ENCODE results near the gene TMEM168.
"Not testable (repeated sequence)": the region's sequence is repeated elsewhere in the genome, so short reads cannot be mapped to it uniquely, and the experiment has no call there.

TMEM168 gene

GRCh38 chr7:112789817-112790585 lies at the start of gene TMEM168:
TSS of gene TMEM168 (minus strand) at chr7:112790393. CDS start at chr7:112784825, 5,568 bp downstream.
- in situ Hi-C loops (cut with MboI; ENCODE audit: low sequenced_read_pairs) = no loop called here

GRCh38 chr7:112835928-112836327 lies 45.7 kb upstream of the TMEM168 start:
- in situ Hi-C loops (cut with MboI; ENCODE audit: low sequenced_read_pairs) = not testable (repeated sequence)

- in situ Hi-C loops (cut with MboI; ENCODE audit: low sequenced_read_pairs) = no loop called here
These were observed 42.9 kb upstream of the TMEM168 start for GRCh38 chr7:112833082-112833481.

GRCh38 chr7:112830769-112831168 lies 40.6 kb upstream of the TMEM168 start:
- in situ Hi-C loops (cut with MboI; ENCODE audit: low sequenced_read_pairs) = no loop called here

- in situ Hi-C loops (cut with MboI; ENCODE audit: low sequenced_read_pairs) = no loop called here
These were observed 38.5 kb upstream of the TMEM168 start for GRCh38 chr7:112828696-112829095.

- in situ Hi-C loops (cut with MboI; ENCODE audit: low sequenced_read_pairs) = no loop called here
These were observed 31.2 kb upstream of the TMEM168 start for GRCh38 chr7:112821345-112821744.

GRCh38 chr7:112819536-112819935 lies 29.3 kb upstream of the TMEM168 start:
- in situ Hi-C loops (cut with MboI; ENCODE audit: low sequenced_read_pairs) = no loop called here

- in situ Hi-C loops (cut with MboI; ENCODE audit: low sequenced_read_pairs) = no loop called here
These were observed 16.0 kb upstream of the TMEM168 start for GRCh38 chr7:112806156-112806555.

- in situ Hi-C loops (cut with MboI; ENCODE audit: low sequenced_read_pairs) = no loop called here
These were observed 12.2 kb upstream of the TMEM168 start for GRCh38 chr7:112802406-112802805.

GRCh38 chr7:112800486-112800885 lies 10.3 kb upstream of the TMEM168 start:
- in situ Hi-C loops (cut with MboI; ENCODE audit: low sequenced_read_pairs) = no loop called here

- in situ Hi-C loops (cut with MboI; ENCODE audit: low sequenced_read_pairs) = no loop called here
These were observed 9.4 kb upstream of the TMEM168 start for GRCh38 chr7:112799448-112800120.

- in situ Hi-C loops (cut with MboI; ENCODE audit: low sequenced_read_pairs) = no loop called here
These were observed 8.3 kb upstream of the TMEM168 start for GRCh38 chr7:112798274-112799159.

- in situ Hi-C loops (cut with MboI; ENCODE audit: low sequenced_read_pairs) = not testable (repeated sequence)
These were observed 6.4 kb upstream of the TMEM168 start for GRCh38 chr7:112796552-112796951.

- in situ Hi-C loops (cut with MboI; ENCODE audit: low sequenced_read_pairs) = no loop called here
These were observed 2.2 kb upstream of the TMEM168 start for GRCh38 chr7:112792441-112792840.

- in situ Hi-C loops (cut with MboI; ENCODE audit: low sequenced_read_pairs) = no loop called here
These were observed 1.4 kb upstream of the TMEM168 start for GRCh38 chr7:112791465-112792168.

GRCh38 chr7:112790586-112791003 lies 402 bp upstream of the TMEM168 start:
- in situ Hi-C loops (cut with MboI; ENCODE audit: low sequenced_read_pairs) = no loop called here

GRCh38 chr7:112789453-112789816 lies 758 bp downstream of the TMEM168 start:
- in situ Hi-C loops (cut with MboI; ENCODE audit: low sequenced_read_pairs) = no loop called here

GRCh38 chr7:112788778-112789343 lies 1.3 kb downstream of the TMEM168 start:
- in situ Hi-C loops (cut with MboI; ENCODE audit: low sequenced_read_pairs) = no loop called here

- in situ Hi-C loops (cut with MboI; ENCODE audit: low sequenced_read_pairs) = no loop called here
These were observed 5.6 kb downstream of the TMEM168 start for GRCh38 chr7:112784603-112785002.

- in situ Hi-C loops (cut with MboI; ENCODE audit: low sequenced_read_pairs) = no loop called here
These were observed 7.7 kb downstream of the TMEM168 start for GRCh38 chr7:112782498-112782897.

Measured in hTERT RPE-1 (cell line).